Muscle of arm (tissue), 12 donors: Measurements from ENCODE around the gene CHCHD6. TPM values are rescaled to one million over a fixed set of nuclear protein-coding genes. Genes with fewer than 3 reads are reported as not detected.

Experiments
- DNase-seq: peaks from one replicate; pipeline ENCODE4 v3.0.0-alpha.2; 2013
- polyA plus RNA-seq, 12 donors: library from polyadenylated mRNA; unstranded; fragments of 120-200 nt; gene quantifications; one replicate each; pipeline ENCODE4 v1.2.1, GENCODE V29; 2013; ENCODE audit not compliant: insufficient read length in 12 of 12

CHCHD6 gene
- polyA plus RNA-seq, 12 donors = 4.7 to 12.8 (median 7.3) TPM; not detected in 1

DNA sequence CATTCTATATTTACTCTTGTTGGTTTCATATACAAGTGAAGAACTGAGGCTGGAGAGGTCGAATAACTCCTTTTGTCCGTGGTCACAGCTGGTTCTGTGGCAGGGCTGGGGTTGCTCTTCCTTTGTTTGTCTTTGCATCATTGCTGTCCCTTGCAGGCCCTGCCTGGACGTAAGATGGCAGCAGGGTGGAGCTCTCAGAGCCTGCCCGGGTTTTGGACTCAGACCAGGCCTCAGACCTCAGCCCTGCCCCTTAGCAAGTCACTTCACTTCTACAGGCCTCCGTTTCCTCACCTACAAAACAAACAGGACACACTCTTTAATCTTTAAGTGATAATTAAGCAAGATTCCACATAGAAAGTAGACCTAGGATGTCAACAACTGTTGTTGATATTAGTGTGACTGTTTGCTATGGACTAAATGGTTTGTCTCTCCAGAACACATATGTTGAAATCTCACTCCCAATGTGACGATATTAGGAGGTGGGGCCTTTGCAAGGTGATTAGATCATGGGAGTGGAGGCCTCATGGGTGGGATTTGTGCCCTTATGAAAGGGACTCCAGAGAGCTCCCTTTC is 213.3 kb downstream of the CHCHD6 start:
- DNase-seq = no peak

DNA sequence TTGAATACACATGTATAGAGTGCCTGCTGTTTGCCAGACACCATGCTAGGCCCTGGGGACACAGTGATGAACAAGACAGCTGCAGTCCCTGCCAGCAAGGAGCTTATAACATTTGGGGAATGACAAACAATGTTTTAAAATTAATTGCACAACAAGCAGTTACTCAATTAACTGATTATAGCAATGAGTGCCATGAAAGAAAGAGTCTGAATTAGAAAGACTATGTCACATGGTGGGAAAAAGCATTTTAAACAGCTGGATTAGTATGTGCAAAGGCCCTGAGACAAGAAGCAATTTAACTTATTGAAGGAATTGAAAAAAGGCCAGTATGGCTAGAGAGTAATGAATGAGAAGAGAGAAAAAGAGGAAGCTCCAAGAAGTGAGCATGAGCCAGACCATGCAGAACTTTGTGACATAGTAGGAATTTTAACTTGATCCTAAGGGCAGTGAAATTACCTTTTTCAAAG is 214.3 kb downstream of the CHCHD6 start:
- no peak for DNase-seq

DNA sequence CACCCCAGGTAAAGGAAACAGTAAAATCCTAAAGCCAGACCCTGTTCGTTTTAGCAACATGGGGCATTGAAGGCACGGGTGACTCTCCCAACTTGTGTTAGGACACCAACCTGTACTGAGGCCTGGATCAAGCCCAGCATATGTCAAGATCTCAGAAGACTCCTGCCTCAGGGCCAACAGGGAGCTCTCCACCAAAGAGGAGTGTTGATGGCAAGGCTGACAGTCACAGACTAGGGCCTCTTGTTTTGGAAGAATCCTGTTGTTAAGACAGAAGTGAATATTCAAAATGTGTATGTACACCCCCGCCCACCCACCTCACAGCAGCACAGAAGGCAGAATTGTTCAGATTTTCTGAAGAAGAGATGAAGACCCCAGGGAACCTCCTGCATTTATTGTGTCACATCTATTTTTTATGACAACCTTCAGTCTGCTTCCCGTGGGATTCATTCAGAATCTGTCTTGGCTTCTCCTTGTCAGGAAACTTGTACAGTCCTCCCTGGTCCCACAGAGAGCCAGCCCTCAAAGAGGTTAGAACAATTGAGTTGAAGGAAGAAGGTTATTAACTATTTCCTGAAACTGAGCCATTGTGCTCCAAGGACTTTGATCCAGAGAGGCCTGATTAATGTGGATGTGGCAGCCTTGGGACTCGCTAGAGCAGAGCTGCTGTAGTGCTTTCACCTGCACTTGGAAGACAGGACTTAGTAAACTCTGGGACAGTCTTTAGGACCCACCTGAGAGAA is 217.2 kb downstream of the CHCHD6 start:
- no peak for DNase-seq

DNA sequence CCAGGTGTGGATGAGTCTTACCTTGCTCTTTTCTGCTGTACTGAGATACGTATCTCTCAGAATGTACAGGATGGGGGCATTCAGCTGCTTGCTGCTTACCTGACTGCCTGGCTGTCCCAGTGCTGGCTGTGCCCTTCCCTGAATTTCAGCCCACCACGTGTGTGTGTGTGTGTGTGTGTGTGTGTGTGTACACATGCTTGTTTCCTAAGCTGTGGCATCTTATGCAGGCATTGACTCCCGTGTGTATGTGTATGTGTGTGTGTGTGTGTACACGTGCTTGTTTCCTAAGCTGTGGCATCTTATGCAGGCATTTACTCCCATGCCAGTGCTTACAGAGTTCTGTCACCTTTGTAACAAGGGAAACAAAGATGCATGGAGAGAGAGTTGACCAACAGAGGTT is 218.4 kb downstream of the CHCHD6 start:
- no peak for DNase-seq

DNA sequence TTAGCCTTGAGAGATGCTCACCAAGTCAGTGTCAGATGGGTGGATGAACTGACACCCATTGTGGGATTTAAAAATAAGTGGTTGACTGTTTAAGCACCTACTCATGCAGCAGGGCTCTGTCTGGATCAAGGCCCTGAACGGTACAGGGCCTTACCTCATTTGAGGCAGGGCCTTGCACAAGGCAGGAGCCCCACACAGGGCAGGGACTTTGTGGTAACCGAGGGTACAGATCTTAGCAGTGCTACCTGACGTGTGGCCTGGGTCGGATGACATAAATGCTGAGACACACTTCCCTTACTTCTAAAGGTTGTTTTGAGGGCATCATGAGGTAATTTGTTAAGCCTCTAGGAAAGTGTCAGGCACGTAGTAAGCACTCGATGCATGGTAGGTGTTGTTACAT is 219.4 kb downstream of the CHCHD6 start:
- DNase-seq = no peak

DNA sequence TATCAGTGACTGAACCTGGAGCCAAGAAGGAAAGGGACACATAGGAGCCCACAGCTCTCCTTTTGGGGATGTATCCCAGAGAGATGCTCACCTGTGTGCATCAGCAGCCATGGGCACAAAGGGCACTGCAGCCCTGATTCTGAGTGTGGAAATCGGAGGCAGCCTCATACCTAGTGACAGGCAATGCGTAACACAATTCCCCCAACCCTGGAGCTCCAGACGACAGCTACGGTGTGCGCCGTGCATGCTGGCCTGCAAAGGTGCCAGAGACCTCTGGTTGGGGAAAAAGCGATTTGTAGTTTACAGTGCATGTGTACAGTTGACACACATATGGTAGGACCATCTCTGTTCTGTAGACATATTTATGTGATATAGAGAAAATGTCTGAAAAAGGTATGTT is 219.9 kb downstream of the CHCHD6 start:
- no peak for DNase-seq

DNA sequence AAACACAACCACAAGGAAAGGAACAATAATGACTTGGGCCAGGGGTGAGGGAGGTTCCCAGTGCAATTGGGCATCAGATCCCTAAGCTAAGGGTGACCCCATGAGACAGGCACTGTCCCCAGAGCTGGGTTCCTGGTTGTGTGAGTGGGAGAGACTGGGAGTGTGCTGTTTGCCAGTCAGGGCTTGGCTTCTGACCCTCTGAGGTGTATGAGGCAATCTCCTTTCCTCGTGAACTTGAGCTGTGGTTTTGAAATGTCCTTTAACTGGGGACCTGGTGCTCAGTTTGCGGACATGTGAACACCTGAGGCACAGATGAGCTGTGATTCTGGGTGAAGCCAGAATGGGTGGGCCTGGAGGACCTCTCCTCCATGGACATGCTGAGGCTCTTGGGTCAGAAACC is 220.4 kb downstream of the CHCHD6 start:
- no peak for DNase-seq

DNA sequence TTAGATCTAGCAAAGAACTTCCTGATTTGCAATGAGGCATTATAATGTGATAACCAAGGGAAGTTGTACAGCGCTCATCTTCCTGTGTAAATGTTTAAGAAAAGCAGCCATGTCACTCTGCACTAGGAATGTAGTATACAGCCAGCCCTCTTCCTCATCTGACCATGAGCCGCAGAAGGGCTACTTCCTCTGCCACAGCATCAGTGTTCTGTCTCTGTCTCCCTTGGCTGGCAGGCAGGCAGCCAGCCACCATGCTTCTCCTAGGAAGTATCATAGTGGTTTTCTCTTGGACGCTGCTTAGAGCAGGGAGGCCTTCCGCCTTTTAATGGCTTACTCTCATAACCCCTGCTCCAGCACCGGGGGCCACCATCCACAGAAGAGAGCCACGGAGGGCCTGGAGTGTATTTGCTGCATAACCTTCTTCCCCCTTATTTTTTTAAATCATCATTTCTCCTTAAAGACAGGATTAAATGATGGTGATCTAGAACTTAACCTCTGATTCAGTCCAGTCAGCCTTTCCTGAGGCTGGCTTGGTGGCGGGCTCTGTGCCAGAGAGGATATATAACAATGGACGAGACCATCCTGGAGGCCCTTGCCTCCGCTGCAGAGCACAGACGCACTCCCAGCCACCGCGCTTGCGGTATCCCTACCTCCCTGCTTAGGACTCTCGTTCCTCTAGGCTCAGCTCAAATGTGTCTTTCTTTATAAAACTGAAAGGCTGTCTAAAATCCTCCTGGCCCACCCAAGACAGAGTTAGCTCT is 221.6 kb downstream of the CHCHD6 start:
- no peak for DNase-seq

DNA sequence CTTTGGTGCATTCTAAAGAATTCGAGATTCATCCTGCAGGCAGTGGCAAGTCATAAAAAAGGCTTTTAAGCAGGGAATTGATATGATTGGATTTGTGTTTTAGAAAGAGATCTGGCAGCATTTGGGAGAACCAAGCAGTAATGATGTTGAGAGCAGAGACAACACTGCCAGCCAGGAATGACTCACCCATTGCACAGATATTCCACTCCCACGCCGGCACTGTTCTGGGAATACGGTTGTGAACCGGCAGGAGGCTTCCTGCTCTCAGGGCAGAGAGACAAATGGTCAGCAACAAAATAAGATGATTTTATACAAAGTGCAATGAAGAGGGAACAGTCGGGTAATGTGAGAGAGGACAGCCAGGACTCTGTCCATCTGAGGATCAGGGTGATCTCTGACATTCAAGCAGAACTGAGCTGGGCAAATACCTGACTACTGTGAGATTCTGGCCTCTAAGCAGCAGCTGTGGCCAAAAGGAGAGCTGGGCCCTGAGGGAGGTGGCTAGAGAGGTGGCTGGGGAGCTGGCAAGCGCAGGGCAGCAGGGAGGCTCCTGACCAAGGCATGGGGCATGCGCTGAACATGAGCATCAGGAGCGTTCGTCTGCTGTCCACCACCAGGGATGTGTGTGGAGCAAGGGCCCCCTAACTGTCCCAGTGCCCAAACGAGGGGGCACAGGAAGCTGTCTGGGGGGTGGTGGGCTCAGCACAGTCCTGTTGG is 222.8 kb downstream of the CHCHD6 start:
- DNase-seq = no peak

DNA sequence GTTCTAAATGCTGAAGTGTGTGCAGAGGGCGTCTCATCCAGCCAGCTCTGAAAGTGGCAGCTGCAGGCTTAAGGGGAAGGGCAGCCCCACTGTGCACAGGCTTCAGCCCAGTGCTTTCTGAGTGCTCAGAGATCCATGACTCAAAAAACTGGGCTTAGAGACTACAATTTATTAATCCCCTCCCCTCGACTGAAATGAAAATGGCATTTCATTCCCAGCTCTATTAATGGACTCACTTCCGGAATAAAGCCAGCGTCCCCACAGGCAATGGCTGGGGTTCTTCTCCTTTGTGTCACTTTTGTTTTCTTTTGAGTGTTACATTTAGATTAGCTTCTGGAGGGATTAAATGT is 223.3 kb downstream of the CHCHD6 start:
- no peak for DNase-seq

DNA sequence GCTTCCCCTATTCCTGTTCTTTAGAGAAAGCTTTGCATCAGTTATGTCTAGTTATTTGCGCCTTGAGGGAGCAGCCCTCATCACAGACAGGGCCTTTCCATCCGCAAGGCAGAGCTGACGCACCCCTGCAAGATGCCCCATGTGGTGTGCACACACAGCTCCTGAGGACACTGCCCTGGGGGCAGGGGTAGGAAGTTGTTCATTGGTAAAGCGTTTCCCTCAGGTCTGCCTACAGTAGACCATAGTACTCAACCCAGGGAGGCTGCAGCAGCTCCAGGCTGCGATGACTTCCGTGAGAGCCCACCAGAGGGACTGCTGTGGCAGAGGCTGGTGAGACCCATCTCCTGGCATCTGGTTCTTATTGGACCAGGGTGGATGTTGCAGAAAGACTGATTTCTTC is 223.8 kb downstream of the CHCHD6 start:
- DNase-seq = no peak

DNA sequence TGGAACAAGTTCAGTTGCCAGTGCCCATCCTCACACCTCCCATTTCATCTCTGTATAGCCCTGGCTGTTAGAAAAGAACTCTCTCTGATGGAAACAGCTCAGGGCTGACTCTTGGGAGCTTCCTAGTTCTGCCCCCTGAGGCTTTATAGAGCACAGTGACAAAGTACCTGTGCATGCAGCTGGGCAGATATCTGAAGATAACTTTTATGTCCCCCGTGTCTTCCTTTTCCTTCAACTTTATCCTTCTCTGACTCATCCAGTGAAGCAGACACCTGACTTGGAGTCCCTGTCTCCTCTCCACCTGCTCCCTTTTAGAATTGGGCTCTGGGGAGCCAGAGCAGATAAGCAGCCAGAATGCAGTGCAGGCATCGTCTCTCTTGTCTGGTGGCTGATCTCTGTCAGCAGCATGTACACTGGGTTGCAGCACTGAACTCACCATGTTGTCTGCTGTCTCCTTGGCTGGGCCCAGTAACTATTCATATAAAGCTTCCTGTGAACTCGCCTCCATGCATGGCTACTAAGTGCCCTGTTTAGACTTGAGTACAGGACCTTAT is 225.0 kb downstream of the CHCHD6 start:
- DNase-seq = no peak

DNA sequence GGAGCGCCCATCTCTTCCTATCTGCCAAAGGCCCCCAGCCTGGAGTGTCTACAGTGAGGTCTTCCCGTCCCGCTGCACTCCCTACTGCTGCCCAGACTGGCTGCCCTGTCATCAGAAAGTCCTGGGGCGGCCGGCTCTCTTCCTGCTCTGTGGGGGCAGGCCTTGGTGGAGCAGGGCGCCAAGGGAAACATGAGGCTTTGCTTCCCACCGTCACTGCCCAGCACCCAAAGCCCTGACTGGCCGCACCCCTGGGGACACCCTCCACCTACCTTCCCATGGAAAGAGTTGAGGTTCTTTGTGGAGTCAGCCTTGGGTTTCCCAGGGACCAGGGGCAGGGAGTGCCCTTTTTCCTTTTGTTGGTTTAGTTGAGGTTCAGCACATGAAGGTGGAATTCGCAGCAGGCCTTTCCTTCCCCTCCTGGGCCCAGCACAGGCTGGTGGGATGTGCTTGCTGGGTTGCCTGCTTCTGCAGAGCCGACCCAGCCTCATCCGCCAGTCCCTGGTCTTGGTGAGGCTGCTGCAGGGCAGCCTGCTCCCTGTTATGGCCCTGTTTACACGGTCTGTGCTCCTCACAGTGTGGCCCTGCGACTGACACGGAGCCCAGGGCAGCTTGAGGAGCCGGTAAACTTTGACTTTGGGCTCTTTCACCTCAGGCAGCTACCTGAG is 227.0 kb downstream of the CHCHD6 start:
- no peak for DNase-seq

DNA sequence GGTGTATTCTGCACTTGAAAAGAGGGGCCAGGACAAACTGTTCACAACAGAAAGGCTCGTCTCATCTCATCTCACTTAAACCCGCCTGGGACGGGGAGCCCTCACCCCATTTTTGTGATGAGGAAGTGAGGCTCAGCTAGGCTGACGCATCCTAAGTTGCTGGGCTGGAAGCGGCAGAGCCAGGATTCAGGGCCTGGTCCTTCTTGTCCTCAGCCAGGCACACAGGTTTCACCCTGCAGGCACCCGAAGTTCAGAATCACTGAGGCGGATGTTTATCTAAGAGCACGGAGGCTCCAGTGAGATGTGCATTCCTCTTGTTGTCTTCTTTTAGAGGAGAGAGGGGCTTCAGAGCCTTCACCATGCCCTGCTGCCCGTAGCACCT is 227.8 kb downstream of the CHCHD6 start:
- DNase-seq = no peak

DNA sequence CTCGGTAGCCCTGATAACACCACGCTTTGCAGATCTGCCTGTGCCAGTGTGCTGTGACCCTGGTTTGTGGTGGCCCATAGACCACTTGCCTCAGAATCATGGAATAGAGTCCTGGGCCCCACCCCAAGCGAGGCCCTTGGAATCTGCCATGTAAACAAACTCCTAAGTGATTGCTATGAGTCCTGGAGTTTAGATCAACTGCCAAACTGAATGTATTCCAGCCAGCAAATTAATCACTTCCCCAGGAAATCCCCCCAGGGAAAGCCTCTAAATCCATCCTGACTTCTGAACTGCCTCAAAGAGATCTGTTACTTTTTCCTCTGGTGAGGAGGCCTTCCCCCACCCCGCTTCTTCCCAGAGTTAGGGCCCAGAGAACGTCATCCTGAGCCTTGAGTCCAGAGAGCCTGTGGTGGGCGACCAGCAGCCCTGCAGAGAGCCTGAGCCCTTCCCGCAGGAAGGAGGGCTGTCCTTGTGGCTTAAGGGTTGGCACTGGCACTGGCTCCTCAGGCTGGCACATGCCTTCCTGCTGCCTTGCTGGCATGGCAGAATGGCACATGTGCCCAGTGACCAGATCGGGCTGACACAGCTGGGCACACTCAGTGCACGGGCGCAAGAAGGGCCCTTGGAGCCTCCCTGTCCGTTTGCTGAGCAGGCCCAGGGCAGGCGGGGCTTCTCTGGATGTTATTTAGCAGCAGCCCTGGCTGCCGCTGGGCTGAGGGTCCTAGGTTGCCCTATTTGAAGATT is 228.3 kb downstream of the CHCHD6 start:
- DNase-seq = no peak

DNA sequence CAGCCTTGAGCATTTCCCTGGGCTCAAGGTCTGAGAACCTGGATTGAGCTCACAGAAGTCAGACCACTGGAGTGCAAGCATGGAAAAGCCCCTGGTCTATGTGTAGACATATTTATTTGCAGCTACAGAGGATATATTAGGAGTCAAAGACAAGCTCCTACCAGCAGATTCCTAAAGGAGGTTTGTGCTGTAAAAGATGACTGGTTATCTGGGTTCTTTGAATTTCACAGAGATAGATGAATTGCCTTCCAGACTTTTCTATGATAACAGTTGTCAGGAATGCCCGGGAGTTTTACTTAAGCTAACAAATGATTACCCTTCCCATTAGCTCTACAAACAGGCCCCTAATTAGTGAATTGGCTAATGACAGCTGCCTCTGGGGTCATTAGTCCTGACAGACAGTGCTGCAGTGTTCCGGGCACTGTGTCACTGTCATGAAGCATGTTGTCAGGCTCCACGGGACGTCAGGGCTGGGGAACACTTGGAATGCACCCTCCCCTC is 230.0 kb downstream of the CHCHD6 start:
- DNase-seq = no peak

DNA sequence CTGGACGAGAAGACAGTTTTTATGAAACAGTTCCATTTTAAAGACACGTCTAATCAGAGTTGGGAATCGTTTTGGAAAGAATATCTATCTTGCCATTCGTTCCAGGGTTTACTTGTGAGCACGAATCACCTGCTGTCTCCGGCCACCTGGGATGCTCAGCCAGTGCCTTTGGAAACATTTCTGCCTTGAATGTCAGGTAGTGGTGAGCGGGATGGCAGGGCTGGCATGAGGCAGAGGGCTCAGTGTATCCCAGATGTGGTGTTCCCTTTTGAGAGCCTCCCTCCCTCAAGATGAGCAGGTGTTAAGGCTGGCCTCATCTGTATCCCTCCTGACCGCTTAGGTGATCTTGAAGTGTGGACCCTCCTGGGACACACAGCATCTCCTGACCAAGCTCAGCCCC is 231.0 kb downstream of the CHCHD6 start:
- DNase-seq = no peak

DNA sequence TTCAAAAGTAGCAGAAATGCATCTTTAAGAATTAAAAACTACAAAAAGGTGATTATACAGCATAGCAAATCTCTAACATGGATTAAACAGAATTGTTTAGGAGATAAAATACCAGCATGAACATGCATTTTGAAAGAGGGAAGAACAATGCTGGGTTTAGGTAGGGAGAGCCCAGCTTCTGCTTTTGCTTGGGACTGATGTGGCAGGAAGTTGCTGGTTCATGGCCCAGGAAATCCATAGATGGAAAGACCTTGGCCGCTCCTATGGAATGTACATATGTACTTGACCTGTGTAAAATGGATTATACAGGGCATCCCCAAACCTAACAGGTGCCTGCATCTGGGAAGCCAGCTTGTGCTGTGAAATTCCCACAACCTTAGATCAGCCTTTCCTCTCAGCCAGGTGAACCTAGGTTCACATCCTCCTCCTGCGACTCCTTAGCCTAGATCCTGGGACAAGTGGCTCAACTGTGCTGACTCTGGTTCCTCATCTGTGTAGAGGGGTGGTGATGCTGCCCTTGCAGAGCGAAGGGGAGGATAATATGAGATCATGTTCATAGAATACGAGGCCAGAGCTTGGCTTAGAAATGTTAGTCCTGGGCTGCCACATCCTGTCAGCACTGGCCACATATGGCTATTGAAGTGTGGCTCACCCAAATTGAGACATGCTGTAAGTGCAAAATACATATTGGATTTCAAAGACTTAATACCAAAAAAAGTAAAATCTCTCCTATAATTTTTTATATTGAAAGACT is 231.9 kb downstream of the CHCHD6 start:
- no peak for DNase-seq

DNA sequence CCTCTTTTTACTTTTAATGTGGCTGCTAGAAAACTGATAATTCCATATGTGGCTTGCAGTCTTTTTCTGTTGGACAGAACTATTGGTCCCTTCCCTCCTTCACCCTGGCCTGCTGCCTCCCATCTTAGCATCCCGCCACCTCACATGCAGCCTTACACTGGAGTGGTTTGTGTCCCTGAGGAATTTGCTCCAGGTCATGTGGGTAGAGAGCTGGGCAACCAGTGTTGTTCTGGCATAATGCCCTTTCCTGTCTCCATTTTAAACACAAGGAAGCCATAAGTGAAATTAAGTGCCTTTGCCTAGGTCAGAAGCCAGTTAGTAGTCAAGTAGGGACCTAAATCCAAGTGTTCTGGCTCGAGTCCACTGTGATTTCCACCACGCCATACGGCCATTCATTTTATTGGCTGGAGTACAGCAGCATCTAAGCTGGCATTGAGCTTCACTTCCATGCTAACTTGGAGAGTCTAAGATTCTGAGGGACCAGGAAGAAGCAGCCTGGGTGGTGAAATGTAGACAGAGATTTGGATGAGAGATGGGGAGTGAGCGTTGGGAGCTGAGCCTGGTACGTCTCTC is 232.9 kb downstream of the CHCHD6 start:
- no peak for DNase-seq

DNA sequence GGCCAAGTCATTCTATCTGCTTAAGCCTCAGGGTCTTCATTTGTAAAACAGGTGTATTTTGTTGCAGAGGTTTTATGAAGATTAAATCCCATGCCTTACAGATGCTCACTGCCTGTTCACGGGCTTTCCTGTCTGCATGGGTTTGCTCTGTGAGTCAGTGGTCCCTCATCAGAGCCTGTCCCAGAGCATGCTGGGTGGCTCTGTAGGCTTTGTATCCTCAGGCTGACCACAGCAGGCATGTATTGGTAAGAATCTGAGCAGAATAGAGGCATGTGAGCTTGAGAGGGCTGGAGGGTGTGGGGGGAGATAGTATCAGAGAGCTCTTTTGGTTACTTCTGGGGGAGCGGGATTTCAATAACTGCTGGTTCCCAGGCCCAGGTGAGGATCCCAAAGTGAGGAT is 233.5 kb downstream of the CHCHD6 start:
- no peak for DNase-seq
